Activated CD8-positive, alpha-beta memory T cell treated with anti-CD3 and anti-CD28 coated beads for 48 hours (primary cell): ENCODE data around the gene SYNGR1.
"Not testable (repeated sequence)": the region's sequence is repeated elsewhere in the genome, so short reads cannot be mapped to it uniquely, and the experiment has no call there.

Experiments used
- DNase-seq, 3 experiments: peaks; one replicate each; pipeline ENCODE4 v3.0.0-alpha.2; 2020; ENCODE audit warnings: low read depth in 2 of 3, low spot score in 2 of 3

The SYNGR1 gene

DNA sequence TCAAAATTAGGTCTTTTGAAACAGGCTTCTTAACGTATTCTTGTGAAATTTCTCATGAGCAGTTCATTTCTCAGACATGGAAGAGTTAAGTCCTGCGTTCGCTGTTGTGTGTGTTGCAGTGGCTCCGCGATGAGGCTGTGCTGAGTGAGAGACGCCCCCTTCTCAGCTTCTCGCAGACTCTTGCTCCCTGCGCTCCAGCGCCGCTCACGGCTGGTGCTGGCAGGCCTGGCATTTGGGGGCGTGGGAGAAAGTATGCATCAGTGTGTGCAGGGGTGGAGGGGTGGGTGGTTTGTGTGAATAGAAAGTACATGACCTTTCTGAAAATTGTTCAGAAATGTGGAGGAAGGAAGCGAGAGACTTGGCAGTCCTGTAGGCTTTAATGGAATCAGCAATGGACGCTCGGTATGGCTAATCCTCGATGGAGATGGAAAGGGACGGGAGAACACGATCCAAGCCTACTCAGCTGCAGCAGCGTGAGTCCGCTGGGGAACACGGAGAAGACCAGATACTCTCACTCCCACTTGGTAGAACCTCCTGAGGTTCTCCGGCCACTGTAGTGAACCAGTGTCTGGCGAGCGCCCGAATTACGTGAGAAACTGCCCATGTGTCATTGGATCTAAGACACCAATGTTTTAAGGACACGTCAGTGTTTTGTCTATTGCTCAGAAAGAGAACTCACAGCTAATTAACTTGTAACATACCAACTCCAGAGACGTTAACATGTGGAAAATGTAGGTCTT lies 55.7 kb downstream of the SYNGR1 start:
- no peak for DNase-seq

DNA sequence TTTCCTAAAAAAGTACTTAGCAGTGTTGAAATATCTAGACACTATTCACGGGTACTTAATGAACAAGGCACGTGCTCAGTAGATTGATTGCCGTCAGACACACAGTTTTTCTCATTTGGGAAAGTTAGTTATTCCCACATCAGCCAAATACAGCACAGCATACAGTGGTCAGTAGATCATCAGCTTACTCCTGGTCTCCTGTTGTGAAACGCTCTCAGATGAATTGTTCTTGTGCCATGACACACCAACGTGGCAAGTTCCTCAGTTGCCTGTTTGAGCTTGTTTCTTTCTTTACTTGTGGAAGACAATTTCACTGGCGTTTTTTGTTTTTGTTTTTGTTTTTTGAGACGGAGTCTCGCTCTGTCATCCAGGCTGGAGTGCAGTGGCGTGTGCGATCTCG lies 58.4 kb downstream of the SYNGR1 start:
- no peak for DNase-seq

DNA sequence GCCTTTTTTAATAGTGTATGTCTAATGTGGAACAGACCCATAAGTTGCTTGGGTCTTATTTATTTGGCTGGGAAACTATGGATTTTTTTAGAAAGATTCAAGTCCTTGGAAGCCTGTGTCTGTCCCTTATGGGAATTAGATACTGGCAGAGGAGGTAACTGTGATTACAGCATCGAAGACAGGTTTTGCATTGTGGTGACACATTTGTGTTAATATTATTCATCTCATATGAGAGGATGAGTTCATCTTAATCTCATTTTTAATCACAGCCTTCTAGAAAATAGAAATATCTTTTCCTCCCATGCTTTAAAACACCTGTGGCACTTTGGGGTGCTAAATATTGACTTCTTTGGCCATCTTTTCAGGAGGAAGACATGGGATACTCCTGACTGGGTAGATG lies 59.0 kb downstream of the SYNGR1 start:
- no peak for DNase-seq

DNA sequence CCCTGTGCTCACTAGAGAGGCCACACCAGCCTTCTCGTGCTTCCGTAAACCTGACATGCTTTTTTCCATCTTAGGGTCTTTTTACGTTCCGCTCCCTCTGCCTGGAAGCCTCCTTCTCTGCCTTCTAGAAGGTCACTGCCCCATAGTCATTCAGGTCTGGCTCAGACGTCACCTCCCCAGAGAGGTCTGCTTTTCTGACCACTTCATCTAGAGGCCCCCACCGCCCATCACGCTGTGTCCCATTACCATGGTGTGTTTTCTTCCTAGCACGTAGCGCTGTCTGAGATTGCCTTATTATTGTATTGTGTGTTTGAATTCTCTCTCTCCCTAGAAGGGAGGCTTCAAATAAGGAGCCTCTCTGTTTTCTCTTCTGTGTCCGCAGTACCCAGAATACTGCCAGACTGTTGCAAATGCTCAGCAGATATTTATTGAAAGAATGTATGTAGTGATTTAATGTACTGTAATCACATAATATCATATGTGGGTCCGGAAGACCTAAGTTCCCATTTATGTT lies 59.8 kb downstream of the SYNGR1 start:
- DNase-seq = no peak

DNA sequence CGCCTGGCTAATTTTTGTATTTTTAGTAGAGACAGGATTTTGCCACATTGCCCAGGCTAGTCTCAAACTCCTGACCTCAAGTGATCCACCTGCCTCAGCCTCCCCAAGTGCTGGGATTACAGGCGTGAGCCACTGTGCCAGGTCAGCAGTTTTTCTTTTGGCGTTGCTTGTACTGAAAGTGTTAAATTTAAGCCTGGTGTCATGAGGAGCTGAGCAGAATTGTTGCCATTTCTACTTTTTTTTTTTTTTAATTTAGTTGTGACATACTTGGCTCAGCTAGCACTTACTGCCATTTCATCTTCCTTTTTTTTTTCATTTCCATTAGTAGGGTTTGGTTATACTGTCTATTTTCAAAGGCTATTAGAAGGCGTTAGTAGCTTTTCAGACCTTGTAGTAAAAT lies 60.5 kb downstream of the SYNGR1 start:
- DNase-seq = no peak

DNA sequence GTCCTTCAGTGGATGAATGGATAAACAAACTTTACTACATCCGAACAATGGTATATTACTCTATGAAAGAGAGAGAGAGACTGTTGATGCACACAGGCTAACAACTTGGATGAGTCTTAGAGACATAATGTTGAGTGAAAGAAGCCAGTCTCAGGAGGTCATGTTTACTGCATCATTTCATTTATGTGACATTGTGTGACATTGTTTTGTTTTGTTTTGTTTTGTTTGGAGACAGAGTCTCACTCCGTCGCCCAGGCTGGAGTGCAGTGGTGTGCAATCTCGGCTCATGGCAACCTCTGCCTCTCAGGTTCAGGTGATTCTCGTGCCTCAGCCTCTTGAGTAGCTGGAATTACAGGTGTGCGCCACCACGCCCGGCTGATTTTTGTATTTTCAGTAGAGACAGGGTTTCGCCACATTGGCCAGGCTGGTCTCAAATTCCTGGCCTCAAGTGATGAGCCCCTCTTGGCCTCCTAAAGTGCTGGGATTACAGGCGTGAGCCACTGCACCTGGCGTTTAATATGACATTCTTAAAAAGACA lies 62.1 kb downstream of the SYNGR1 start:
- DNase-seq = not testable (repeated sequence)

DNA sequence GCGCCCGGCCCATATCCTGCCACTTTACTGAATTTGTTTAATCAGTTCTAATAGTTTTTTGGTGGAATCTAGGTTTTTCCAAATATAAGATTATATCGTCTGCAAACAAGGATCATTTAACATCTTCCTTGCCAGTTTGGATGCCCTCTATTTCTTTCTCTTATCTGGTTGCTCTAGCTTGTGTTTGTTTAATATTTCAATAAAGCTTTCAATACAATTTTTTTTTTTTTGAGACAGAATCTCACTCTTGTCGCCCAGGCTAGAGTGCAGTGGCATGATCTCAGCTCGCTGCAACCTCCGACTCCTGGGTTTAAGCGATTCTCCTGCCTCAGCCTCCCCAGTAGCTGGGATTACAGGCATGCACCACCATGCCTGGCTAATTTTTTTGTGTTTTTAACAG lies 63.4 kb downstream of the SYNGR1 start:
- DNase-seq = not testable (repeated sequence)

DNA sequence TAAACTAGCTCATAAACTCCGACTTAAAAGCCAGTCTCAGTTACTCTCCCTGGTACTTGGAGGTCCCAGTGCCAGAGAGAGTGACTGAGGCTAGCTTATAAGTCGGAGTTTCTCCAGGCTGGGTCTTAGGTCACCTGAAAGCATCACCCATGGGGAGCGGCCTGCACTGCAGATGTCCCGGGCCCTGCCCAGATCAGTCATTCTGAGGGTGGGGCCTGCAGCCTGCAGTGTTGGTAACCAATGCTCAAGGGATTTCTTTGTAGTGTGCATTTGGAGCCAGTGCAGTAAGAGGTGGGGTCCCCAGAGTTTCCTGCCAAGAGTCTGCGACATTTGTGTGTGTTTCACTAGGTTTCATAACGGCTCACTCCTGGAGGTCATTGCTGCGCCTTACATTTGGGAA lies 64.6 kb downstream of the SYNGR1 start:
- no peak for DNase-seq

DNA sequence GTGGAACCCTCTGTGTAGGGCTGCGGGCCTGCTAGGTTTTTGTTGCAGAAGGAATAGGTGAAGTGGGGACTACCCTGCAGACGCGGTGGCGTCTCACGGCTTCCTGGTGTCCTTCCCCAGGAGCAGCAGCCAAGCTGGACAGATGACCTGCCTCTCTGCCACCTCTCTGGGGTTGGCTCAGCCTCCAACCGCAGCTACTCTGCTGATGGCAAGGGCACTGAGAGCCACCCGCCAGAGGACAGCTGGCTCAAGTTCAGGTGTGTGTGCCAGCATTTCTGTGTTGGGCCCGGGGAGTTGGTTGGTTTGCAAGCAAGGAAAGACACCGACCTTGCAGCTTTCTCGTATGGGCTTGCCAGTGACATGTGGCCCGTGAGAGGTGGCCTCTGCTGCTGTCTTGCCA lies 65.1 kb downstream of the SYNGR1 start:
- no peak for DNase-seq

DNA sequence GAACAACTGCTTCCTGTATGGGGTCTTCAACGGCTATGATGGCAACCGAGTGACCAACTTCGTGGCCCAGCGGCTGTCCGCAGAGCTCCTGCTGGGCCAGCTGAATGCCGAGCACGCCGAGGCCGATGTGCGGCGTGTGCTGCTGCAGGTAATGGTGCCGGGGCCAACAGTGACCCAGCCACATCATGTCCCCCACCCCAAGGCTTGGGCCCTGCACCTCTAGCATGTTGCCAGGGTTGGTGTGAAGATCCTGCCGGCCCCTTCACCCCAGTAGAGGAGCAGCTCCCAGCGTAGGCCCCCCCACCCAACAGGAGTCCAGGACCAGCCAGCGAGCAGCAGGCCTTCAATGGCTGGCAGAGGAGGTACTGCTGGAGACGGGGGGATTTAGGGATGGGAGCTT lies 65.7 kb downstream of the SYNGR1 start:
- no peak for DNase-seq

DNA sequence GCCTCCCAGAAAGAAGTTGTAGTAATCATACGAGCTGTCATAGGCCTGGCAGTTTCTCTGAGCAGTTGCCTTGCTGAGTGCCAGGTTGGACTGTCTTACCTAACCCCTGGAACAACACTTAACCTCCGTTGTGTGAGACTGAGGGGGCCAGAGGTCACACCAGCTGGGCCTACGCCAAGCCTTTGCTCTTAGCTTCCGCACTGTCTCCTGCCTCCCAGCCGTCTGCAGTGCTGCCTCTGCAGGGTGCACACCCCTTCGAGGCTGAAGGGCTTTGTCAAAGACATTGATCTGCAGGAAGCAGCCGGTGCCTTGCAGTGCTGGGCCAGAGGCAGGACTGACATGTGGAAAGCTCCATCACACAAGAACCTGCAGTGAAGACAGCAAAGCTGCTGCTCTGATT lies 66.5 kb downstream of the SYNGR1 start:
- DNase-seq = no peak

DNA sequence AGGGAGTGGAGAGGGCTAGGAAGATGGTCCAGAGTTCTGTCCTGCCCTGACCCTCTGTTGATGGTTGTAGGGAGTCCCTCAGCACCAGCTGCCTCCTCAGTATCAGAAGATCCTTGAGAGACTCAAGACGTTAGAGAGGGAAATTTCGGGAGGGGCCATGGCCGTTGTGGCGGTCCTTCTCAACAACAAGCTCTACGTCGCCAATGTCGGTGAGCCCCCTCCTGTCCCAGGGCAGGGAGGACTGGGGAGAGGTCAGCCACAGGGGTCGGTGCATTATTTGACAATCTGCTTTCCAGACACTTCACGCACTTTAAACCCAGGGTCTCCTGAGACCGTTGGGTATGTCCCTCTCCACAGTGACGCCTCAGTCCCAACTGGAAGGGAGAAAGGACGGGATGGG lies 67.8 kb downstream of the SYNGR1 start:
- DNase-seq = no peak

DNA sequence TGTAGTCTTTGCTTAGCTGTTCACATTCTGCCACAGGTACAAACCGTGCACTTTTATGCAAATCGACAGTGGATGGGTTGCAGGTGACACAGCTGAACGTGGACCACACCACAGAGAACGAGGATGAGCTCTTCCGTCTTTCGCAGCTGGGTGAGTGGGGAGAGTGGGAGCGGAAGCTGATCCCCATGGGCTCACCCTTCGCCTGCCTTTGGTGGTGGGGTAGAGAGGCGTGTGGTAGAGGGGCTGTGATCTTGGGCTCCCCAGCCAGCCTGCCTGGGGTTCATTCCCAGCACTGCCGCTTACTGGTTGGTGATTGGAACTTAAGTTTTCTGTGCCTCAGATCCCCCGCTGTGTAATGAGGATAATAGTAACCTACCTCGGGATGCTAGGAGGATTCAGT lies 68.9 kb downstream of the SYNGR1 start:
- DNase-seq = no peak

DNA sequence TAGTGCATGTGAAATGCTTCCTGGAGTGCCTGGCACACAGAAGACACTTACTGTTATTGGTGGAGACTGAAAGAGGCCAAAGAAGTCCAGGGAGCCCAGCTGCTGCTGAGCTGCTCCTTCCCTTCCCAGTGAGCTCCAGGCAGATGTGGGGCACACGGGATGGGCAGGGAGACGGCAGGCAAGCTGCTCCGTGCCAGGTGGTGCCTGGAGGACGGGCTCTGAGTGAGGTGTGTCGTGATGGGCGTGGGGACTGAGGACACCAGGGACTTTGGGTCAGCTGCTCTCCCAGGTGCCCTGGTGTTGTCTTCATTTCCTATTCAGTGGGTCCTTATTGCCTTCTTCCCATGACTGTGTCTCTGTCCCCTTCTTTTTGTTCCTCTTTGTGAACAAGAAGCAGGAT lies 69.3 kb downstream of the SYNGR1 start:
- no peak for DNase-seq

DNA sequence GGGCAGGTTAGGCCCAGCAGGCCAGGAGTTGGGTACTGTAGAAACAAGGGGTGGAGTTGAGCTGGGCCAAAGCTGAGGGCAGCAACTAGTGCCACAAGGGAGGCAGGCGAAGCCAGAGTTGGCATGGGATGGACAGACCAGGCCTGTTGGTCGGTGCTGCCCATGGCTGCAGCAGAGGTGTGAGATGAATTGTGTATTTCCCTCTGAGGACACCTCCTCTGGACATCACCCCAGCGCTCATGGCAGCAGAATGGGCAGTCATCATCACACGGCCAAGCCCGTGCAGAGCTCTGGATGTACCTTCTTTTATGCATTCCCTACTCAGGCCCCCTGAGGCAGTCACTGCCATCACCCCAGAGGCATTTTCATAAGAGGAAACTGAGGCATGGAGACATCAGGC lies 70.1 kb downstream of the SYNGR1 start:
- no peak for DNase-seq

DNA sequence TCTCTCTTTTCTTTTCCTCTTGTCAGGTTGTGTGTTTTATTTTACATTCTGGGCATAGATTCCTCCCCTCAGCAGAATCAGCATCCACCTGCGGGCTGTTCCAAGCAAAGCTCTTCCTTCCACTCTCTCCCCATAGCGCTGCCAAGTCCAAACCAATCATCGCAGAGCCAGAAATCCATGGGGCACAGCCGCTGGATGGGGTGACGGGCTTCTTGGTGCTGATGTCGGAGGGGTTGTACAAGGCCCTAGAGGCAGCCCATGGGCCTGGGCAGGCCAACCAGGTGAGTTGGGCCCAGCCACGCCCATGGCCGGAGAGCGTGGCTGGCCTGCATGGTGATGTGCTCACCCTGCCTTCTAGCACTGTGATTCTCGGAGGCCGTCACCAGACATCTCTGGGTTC lies 71.9 kb downstream of the SYNGR1 start:
- DNase-seq = no peak

DNA sequence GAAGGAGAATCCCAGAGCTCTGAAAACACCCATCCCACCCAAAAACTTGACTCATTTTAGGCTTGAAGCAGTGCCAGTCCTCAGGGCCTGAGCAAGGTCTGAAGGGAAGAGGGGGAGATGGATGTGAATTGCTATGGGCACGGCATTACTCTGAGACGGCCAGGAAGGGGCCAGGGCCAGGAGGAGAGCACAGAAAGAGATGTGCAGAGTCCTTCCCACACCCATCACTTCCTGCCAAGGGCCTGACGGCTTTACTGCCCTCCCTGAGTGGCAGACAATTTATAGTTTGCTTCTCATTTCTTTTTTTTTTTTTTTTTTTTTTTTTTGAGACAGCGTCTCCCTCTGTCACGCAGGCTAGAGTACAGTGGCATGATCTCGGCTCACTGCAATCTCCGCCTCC lies 72.3 kb downstream of the SYNGR1 start:
- DNase-seq = no peak

DNA sequence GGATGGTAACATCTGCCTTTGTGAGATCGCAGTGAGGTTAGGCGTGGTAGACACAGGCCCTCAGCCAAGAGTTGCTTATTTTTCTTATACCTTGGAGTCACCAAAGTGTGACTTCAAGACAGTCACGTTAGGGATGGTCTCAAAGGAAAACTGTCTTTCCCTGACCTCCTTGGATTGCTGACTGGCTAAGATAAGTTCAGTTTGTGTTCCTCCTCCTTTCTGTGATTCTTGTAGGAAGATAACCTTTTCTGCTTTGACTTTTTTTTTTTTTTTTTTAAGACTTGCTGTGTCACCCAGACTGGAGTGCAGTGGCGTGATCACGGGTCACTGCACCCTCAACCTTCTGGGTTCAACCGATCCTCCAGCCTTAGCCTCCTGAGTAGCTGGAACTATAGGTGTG lies 72.9 kb downstream of the SYNGR1 start:
- no peak for DNase-seq

DNA sequence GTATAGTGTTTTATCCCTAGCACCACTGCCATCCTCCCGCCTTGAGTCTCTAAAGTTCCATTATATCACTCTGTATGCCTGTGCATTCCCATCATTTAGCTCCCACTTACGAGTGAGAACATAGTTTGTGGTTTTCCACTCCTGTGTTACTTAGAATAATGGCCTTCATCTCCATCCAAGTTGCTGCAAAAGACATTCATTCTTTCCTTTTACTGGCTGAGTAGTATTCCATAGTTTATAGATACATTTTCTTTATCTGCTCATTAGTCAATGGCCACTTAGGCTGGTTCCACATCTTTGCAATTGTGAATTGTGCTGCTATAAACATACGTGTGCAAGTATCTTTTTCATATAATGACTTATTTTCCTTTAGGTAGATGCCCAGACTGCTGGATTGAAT lies 74.2 kb downstream of the SYNGR1 start:
- no peak for DNase-seq

DNA sequence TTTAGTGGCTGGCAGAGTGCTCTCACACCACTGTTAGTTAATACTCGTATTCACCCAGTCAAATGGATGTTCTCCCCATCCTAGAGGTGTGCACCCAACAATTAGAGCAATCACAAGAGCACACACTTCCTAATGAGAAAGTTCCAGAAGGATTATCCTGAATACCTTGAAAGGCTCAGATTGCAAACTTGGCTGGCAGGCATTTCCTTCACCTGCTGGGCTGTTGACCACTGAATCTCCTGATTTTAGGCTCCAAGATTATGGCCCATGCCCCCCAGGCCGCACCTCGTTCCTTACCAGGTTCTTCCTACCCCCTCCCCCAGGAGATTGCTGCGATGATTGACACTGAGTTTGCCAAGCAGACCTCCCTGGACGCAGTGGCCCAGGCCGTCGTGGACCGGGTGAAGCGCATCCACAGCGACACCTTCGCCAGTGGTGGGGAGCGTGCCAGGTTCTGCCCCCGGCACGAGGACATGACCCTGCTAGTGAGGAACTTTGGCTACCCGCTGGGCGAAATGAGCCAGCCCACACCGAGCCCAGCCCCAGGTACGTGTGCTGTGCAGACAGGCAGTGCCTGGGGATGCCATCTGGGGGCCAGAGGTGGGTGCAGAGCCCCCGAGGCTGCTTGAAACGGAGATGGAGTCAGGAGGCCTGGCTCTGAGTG lies 76.7 kb downstream of the SYNGR1 start:
- no peak for DNase-seq

DNA sequence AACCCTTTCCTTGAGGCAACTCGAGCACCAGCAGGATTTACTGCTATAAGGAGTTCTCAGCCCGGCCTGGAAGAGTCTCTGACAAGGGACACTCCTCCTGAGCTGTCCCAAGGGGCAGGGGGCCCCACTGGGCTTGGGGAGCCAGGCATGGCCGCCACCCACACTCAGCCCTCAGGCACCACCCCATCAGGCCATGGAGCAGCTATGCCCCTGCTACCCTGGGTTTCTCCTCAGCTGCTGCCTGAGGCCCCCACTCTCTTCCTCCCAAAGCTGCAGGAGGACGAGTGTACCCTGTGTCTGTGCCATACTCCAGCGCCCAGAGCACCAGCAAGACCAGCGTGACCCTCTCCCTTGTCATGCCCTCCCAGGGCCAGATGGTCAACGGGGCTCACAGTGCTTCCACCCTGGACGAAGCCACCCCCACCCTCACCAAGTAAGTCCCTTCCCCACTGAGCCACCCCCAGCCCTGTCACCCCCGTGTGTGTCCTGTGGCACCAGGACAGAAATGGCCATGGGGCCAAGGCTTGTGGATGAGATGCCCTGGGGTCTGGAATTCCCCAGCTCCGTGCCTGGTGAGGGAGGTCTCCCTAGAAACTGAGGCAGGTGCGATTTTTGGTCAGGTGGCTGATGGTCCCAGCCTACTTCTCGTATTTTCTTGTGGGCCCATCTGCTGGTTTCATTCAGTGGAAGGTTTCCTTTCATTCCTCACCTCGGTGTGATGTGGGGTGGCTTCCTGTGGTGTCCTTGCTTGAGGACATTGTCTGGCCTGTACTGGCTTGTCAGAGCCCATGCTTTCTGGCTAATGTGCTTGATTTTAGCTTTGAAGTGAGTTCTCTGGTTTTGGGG lies 78.2 kb downstream of the SYNGR1 start:
- no peak for DNase-seq

DNA sequence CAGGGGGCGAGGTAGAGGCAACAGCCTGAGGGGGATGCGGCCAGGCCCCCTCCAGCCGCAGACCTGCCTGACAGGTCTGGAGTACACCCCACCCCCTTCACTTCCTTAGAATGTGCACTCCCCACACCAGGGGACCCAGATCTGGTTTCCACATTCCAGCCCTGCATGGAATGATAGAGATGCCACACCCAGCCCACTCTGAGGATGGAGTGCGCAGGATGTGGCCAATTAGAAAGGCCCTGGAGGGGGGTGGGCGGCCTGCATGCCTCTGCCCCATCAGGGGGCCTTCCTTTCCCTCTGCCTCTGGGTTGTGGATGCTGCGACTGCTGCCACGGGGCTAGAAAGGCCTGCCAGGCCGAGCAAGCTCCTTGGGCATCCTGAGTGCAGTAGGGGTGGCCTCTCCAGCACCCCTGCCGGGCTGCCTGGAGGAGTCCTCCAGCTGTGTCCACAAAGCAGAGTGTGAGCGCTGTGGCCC lies 78.8 kb downstream of the SYNGR1 start:
- DNase-seq = no peak
